Vagina (tissue), 2 donors: ENCODE measurements around the gene COPS4. TPM values are rescaled to one million over a fixed set of nuclear protein-coding genes. Genes with fewer than 3 reads are reported as not detected.

ENCODE experiments used
- DNase-seq, 2 donors: peaks; one replicate each; pipeline ENCODE4 v3.0.0-alpha.2; 2017; ENCODE audit errors: extremely low spot score in 2 of 2
- H3K27ac ChIP-seq: fragments of 200-600 bp; sonication (generic); one replicate; pipeline ENCODE4 v1.5.1; 2019
- H3K27me3 ChIP-seq: fragments of 200-600 bp; sonication (generic); one replicate; pipeline ENCODE4 v1.5.1; 2019
- H3K36me3 ChIP-seq, 2 donors: fragments of 200-600 bp; sonication (generic); one replicate each; pipeline ENCODE4 v1.5.1; 2017 to 2019
- H3K4me1 ChIP-seq: fragments of 200-600 bp; sonication (generic); one replicate; pipeline ENCODE4 v1.5.1; 2019
- H3K4me3 ChIP-seq, 2 donors: fragments of 200-600 bp; sonication (generic); 1 replicate in 1 of 2; 2 replicates in 1 of 2; pipeline ENCODE4 v1.5.1; 2016 to 2019
- H3K9me3 ChIP-seq: fragments of 200-600 bp; sonication (generic); one replicate; pipeline ENCODE4 v1.5.1; 2019
- POLR2A ChIP-seq, 2 donors: fragments of 450-650 bp; IDR thresholded peaks; one replicate each; pipeline ENCODE4 v1.6.1; 2017; ENCODE audit warnings: antibody characterized with exemption in 2 of 2, mild to moderate bottlenecking in 2 of 2, moderate library complexity in 2 of 2
- POLR2AphosphoS5 ChIP-seq, 2 donors: sonication (generic); formaldehyde crosslinking; IDR thresholded peaks; one replicate each; pipeline ENCODE4 v1.9.0; 2017; ENCODE audit warnings: antibody characterized with exemption in 2 of 2, mild to moderate bottlenecking in 2 of 2, low read depth in 1 of 2; ENCODE audit not compliant: insufficient read depth in 1 of 2
- intact Hi-C: fragments of 100-400 bp; cut with DNase I; formaldehyde crosslinking; loops from one replicate; pipeline ENCODE4 v1.15.1; 2023
- total RNA-seq: library from RNA; depleted of rRNA; stranded (reverse); fragments of >200 nt; gene quantifications from one replicate; pipeline ENCODE4 v1.2.3, GENCODE V29; 2016
- TF ChIP-seq, protein P1 (sequence below), 3 experiments: fragments of 450-650 bp in 2 of 3; fragments of 200-600 bp in 1 of 3; sonication (generic) in 1 of 3; IDR thresholded peaks; one replicate each; pipeline ENCODE4 v1.5.1; 2017 to 2019; ENCODE audit warnings: antibody characterized with exemption in 3 of 3, mild to moderate bottlenecking in 2 of 3, moderate library complexity in 2 of 3

The COPS4 gene
- total RNA-seq, 1 donor from 2014 or later, result 18.7 TPM

- Histone ChIP-seq H3K27ac (no peak overlapping the region), H3K4me3 (no peak overlapping the region), H3K27me3 (no peaks in the 10 kb centered on the region), H3K4me1 (no peaks in the 10 kb centered on the region), H3K9me3 (no peaks in the 10 kb centered on the region), H3K36me3 (no peaks in the 10 kb centered on the region)
- intact Hi-C loops, result no loop called here
- TF ChIP-seq POLR2A (IDR thresholded peaks at IDR 0.05), result no peak
- TF ChIP-seq, protein P1, sequence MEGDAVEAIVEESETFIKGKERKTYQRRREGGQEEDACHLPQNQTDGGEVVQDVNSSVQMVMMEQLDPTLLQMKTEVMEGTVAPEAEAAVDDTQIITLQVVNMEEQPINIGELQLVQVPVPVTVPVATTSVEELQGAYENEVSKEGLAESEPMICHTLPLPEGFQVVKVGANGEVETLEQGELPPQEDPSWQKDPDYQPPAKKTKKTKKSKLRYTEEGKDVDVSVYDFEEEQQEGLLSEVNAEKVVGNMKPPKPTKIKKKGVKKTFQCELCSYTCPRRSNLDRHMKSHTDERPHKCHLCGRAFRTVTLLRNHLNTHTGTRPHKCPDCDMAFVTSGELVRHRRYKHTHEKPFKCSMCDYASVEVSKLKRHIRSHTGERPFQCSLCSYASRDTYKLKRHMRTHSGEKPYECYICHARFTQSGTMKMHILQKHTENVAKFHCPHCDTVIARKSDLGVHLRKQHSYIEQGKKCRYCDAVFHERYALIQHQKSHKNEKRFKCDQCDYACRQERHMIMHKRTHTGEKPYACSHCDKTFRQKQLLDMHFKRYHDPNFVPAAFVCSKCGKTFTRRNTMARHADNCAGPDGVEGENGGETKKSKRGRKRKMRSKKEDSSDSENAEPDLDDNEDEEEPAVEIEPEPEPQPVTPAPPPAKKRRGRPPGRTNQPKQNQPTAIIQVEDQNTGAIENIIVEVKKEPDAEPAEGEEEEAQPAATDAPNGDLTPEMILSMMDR (IDR thresholded peaks at IDR 0.05), result no peak
- TF ChIP-seq POLR2AphosphoS5 (IDR thresholded peaks at IDR 0.05; ENCODE audit: insufficient read depth in 1 of 2, low read depth in 1 of 2), result no peak
- DNase-seq, result no peak
These were observed 54.6 kb downstream of the COPS4 start for GRCh38 chr4:83089410-83090157.

GRCh38 chr4:83093060-83093640 is 58.2 kb downstream of the COPS4 start:
- DNase-seq, result no peak
- H3K9me3 ChIP-seq, result no peaks in the 10 kb centered on the region
- no peak overlapping the region for H3K4me3 ChIP-seq
- no peaks in the 10 kb centered on the region for H3K4me1 ChIP-seq
- intact Hi-C loops, result no loop called here
- no peaks in the 10 kb centered on the region for H3K27me3 ChIP-seq
- no peak for TF ChIP-seq POLR2A (IDR thresholded peaks at IDR 0.05)
- TF ChIP-seq POLR2AphosphoS5 (IDR thresholded peaks at IDR 0.05; ENCODE audit: insufficient read depth in 1 of 2, low read depth in 1 of 2), result no peak
- TF ChIP-seq, protein P1 (IDR thresholded peaks at IDR 0.05), result no peak
- H3K27ac ChIP-seq, result no peak overlapping the region
- no peaks in the 10 kb centered on the region for H3K36me3 ChIP-seq

DNA sequence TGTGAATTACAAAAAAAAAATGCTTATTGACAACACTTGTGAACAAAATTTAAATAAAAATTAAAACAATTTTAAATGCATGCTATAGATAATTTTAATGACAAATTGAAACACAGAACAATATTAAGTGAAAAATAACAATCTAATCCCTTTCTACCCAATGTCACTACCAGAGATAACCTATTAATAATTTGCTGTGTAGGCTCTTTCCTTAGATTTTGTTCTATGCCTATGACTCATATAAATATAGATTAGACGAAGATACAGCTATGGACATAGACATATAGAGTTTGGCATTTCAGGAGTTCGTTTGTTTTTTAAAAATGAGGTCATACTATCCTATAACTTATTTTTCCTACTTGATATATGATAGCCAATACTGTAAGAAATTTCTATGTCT is 61.4 kb downstream of the COPS4 start:
- no peaks in the 10 kb centered on the region for H3K27me3 ChIP-seq
- H3K27ac ChIP-seq, result no peak overlapping the region
- no peak for DNase-seq
- no peak overlapping the region for H3K4me3 ChIP-seq
- no peaks in the 10 kb centered on the region for H3K4me1 ChIP-seq
- no peaks in the 10 kb centered on the region for H3K36me3 ChIP-seq
- no peaks in the 10 kb centered on the region for H3K9me3 ChIP-seq
- intact Hi-C loops, result no loop called here
- no peak for TF ChIP-seq POLR2A (IDR thresholded peaks at IDR 0.05)
- TF ChIP-seq, protein P1 (IDR thresholded peaks at IDR 0.05), result no peak
- no peak for TF ChIP-seq POLR2AphosphoS5 (IDR thresholded peaks at IDR 0.05; ENCODE audit: insufficient read depth in 1 of 2, low read depth in 1 of 2)

GRCh38 chr4:83104991-83105390 is 70.0 kb downstream of the COPS4 start:
- Histone ChIP-seq H3K9me3 (no peaks in the 10 kb centered on the region), H3K4me3 (no peak overlapping the region), H3K4me1 (peaks cover 7% of the 10 kb centered on the region), H3K27ac (no peak overlapping the region), H3K36me3 (no peaks in the 10 kb centered on the region), H3K27me3 (no peaks in the 10 kb centered on the region)
- TF ChIP-seq, protein P1 (IDR thresholded peaks at IDR 0.05), result no peak
- TF ChIP-seq POLR2AphosphoS5 (IDR thresholded peaks at IDR 0.05; ENCODE audit: insufficient read depth in 1 of 2, low read depth in 1 of 2) (no peak), POLR2A (IDR thresholded peaks at IDR 0.05) (no peak)
- no peak for DNase-seq
- intact Hi-C loops, result no loop called here

DNA sequence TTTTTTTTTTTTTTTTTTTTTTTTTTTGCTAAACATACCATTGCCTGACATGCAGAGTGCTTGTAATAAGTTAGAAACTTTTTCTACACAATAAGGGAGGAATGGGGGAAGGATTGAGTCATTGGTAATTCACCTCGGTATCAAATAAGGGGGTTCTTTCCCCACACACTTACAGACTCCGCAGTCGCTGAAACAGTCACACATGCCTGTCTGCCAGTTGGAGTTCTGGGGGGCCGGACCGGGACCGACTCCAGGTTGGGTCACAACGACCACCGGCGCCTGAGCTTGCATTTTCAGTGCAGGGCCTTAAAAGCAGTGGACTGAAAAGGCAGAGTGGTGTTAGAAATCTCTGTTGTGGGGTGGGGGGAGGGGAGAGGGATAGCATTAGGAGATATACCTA is 72.6 kb downstream of the COPS4 start:
- Histone ChIP-seq H3K27me3 (no peaks in the 10 kb centered on the region), H3K4me1 (peaks cover 7% of the 10 kb centered on the region), H3K36me3 (no peaks in the 10 kb centered on the region), H3K4me3 (no peak overlapping the region), H3K9me3 (no peaks in the 10 kb centered on the region), H3K27ac (no peak overlapping the region)
- intact Hi-C loops, result no loop called here
- TF ChIP-seq POLR2A (IDR thresholded peaks at IDR 0.05), result no peak
- TF ChIP-seq, protein P1 (IDR thresholded peaks at IDR 0.05), result no peak
- no peak for DNase-seq
